GM19468 (cell line): Measurements from ENCODE around the gene AHDC1.
"Not testable (repeated sequence)": the region's sequence is repeated elsewhere in the genome, so short reads cannot be mapped to it uniquely, and the experiment has no call there.

Experiments
- ATAC-seq: cut with Tn5 transposase; IDR thresholded peaks from one replicate; pipeline ENCODE4 v1.9.1; 2021; ENCODE audit warnings: mild to moderate bottlenecking, moderate library complexity, moderate number of reproducible peaks; ENCODE audit not compliant: unreplicated experiment; ENCODE audit errors: extremely low read depth

The AHDC1 gene

GRCh38 chr1:27542463-27543273 is 61.3 kb downstream of the AHDC1 start:
- no peak for ATAC-seq

- no peak for ATAC-seq
Observed at GRCh38 chr1:27539901-27540861, 63.8 kb downstream of the AHDC1 start.

GRCh38 chr1:27538793-27539192 is 65.2 kb downstream of the AHDC1 start:
- ATAC-seq = no peak

- ATAC-seq = not testable (repeated sequence)
Observed at GRCh38 chr1:27538305-27538676, 65.7 kb downstream of the AHDC1 start.

- ATAC-seq = no peak
Observed at GRCh38 chr1:27536767-27537166, 67.2 kb downstream of the AHDC1 start.

GRCh38 chr1:27536010-27536757 is 67.8 kb downstream of the AHDC1 start:
- no peak for ATAC-seq

GRCh38 chr1:27535386-27535785 is 68.6 kb downstream of the AHDC1 start:
- ATAC-seq = no peak

- ATAC-seq = no peak
Observed at GRCh38 chr1:27531959-27532685, 71.8 kb downstream of the AHDC1 start.

- ATAC-seq = no peak
Observed at GRCh38 chr1:27530192-27530591, 73.8 kb downstream of the AHDC1 start.

GRCh38 chr1:27529704-27530018 is 74.3 kb downstream of the AHDC1 start:
- ATAC-seq = no peak

GRCh38 chr1:27528818-27529703 is 74.9 kb downstream of the AHDC1 start:
- ATAC-seq = no peak

- ATAC-seq = peak; percentile 20
Observed at GRCh38 chr1:27527890-27528817, 75.8 kb downstream of the AHDC1 start.

GRCh38 chr1:27527223-27527889 is 76.6 kb downstream of the AHDC1 start:
- no peak for ATAC-seq

- no peak for ATAC-seq
Observed at GRCh38 chr1:27526569-27527222, 77.2 kb downstream of the AHDC1 start.

- no peak for ATAC-seq
Observed at GRCh38 chr1:27525296-27526272, 78.4 kb downstream of the AHDC1 start.
